ENCODE measurements around the gene DUSP7.
A peak's percentile ranks its signal among the peaks of the same experiment; 100 is the strongest.

The DUSP7 gene

GRCh38 chr3:52065264-52065756 lies 8.9 kb upstream of the DUSP7 start:
- DNase-seq, result peak in 1 of 2 experiments; percentile 39

- no peak for DNase-seq
Observed at GRCh38 chr3:52064561-52064960, 8.2 kb upstream of the DUSP7 start.

- DNase-seq, result peak; percentile 93 to 96
Observed at GRCh38 chr3:52063026-52063723, 6.8 kb upstream of the DUSP7 start.

GRCh38 chr3:52062505-52062904 lies 6.1 kb upstream of the DUSP7 start:
- DNase-seq, result peak in 1 of 2 experiments; percentile 65

- DNase-seq, result no peak
Observed at GRCh38 chr3:52061121-52061910, 4.9 kb upstream of the DUSP7 start.

- no peak for DNase-seq
Observed at GRCh38 chr3:52059781-52060180, 3.4 kb upstream of the DUSP7 start.

GRCh38 chr3:52057812-52058495 lies 1.6 kb upstream of the DUSP7 start:
- no peak for DNase-seq

GRCh38 chr3:52056968-52057811 lies 819 bp upstream of the DUSP7 start:
- peak; percentile 96 to 99 for DNase-seq

- peak in 1 of 2 experiments; percentile 60 for DNase-seq
Observed at GRCh38 chr3:52055537-52056351, 627 bp downstream of the DUSP7 start.

GRCh38 chr3:52054661-52055511 lies 1.5 kb downstream of the DUSP7 start:
- no peak for DNase-seq

GRCh38 chr3:52053307-52054304 lies 2.8 kb downstream of the DUSP7 start:
- no peak for DNase-seq

- DNase-seq, result no peak
Observed at GRCh38 chr3:52052831-52053306, 3.5 kb downstream of the DUSP7 start.

GRCh38 chr3:52051444-52051843 lies 4.9 kb downstream of the DUSP7 start:
- no peak for DNase-seq

- DNase-seq, result no peak
Observed at GRCh38 chr3:52050571-52050970, 5.8 kb downstream of the DUSP7 start.

- no peak for DNase-seq
Observed at GRCh38 chr3:52049503-52049902, 6.9 kb downstream of the DUSP7 start.

- peak in 1 of 2 experiments; percentile 38 for DNase-seq
Observed at GRCh38 chr3:52047295-52047960, 8.9 kb downstream of the DUSP7 start.

GRCh38 chr3:52046902-52047239 lies 9.5 kb downstream of the DUSP7 start:
- DNase-seq, result no peak

- peak in 1 of 2 experiments; percentile 32 for DNase-seq
Observed at GRCh38 chr3:52046186-52046901, 10.0 kb downstream of the DUSP7 start.
